Loucy (cell line): Measurements from ENCODE around the gene APOH.

Experiments
- H2AFZ ChIP-seq: fragments of 200-600 bp; sonication (generic); 2 replicates; pipeline ENCODE4 v1.6.0; 2016; ENCODE audit warnings: antibody characterized with exemption, mild to moderate bottlenecking, low read length, moderate library complexity
- H3F3A ChIP-seq: fragments of 200-600 bp; 2 replicates; pipeline ENCODE4 v1.6.0; 2016; ENCODE audit warnings: antibody characterized with exemption, low read depth, mild to moderate bottlenecking
- H3K27me3 ChIP-seq: fragments of 200-600 bp; sonication (generic); 2 replicates; pipeline ENCODE4 v1.6.1; 2014; ENCODE audit warnings: low read length, mild to moderate bottlenecking; ENCODE audit not compliant: insufficient read depth, poor library complexity, severe bottlenecking
- H3K36me3 ChIP-seq: fragments of 200-600 bp; sonication (generic); 2 replicates; pipeline ENCODE4 v1.6.1; 2016; ENCODE audit warnings: low read length; ENCODE audit not compliant: insufficient read depth
- H3K4me1 ChIP-seq: fragments of 200-600 bp; sonication (generic); 2 replicates; pipeline ENCODE4 v1.5.1; 2014; ENCODE audit warnings: low read length, mild to moderate bottlenecking; ENCODE audit not compliant: insufficient read depth, poor library complexity, severe bottlenecking
- H3K4me2 ChIP-seq: fragments of 200-600 bp; sonication (generic); 2 replicates; pipeline ENCODE4 v1.6.0; 2014; ENCODE audit warnings: antibody characterized with exemption, low read length, low read depth, mild to moderate bottlenecking; ENCODE audit not compliant: poor library complexity, severe bottlenecking
- H3K4me3 ChIP-seq: fragments of 200-600 bp; sonication (generic); 2 replicates; pipeline ENCODE4 v1.5.1; 2014; ENCODE audit warnings: low read length, mild to moderate bottlenecking, mixed read lengths; ENCODE audit not compliant: poor library complexity, severe bottlenecking
- H3K79me2 ChIP-seq: fragments of 200-600 bp; sonication (generic); 2 replicates; pipeline ENCODE4 v1.6.1; 2014; ENCODE audit warnings: low read length; ENCODE audit not compliant: insufficient read depth
- H3K9ac ChIP-seq: fragments of 200-600 bp; sonication (generic); 2 replicates; pipeline ENCODE4 v1.6.0; 2014; ENCODE audit warnings: mild to moderate bottlenecking, low read depth, low read length, moderate library complexity; ENCODE audit not compliant: poor library complexity, severe bottlenecking
- H3K9me2 ChIP-seq: fragments of 200-600 bp; sonication (generic); replicated peaks from 2 replicates; pipeline ENCODE4 v1.6.1; 2016; ENCODE audit warnings: low read depth, low read length, mixed read lengths
- H3K9me3 ChIP-seq: fragments of 200-600 bp; sonication (generic); 2 replicates; pipeline ENCODE4 v1.6.1; 2014; ENCODE audit warnings: mild to moderate bottlenecking, antibody characterized with exemption, low read length, low read depth; ENCODE audit not compliant: insufficient read depth
- H4K20me1 ChIP-seq: fragments of 200-600 bp; sonication (generic); 2 replicates; pipeline ENCODE4 v1.6.0; 2014; ENCODE audit warnings: antibody characterized with exemption, low read length, mild to moderate bottlenecking; ENCODE audit not compliant: insufficient read depth, poor library complexity, severe bottlenecking
- CTCF ChIP-seq: fragments of 200-600 bp; sonication (generic); conservative IDR thresholded peaks from 2 replicates; pipeline ENCODE4 v1.5.1; 2014; ENCODE audit warnings: mild to moderate bottlenecking, antibody characterized with exemption, low read length
- EZH2phosphoT487 ChIP-seq: fragments of 200-600 bp; IDR thresholded peaks from 2 replicates; pipeline ENCODE4 v1.6.1; 2018; ENCODE audit warnings: antibody characterized with exemption, mild to moderate bottlenecking, moderate library complexity, borderline replicate concordance

The APOH gene

GRCh38 chr17:66229783-66230538 is 746 bp upstream of the APOH start:
- TF ChIP-seq CTCF (no peak), EZH2phosphoT487 (no peak)
- Histone ChIP-seq H3K4me3 (no peak overlapping the region), H4K20me1 (no peaks in the 10 kb centered on the region), H3K27me3 (no peaks in the 10 kb centered on the region), H3K36me3 (no peaks in the 10 kb centered on the region), H3K9me2 (no peaks in the 10 kb centered on the region), H3K9me3 (no peaks in the 10 kb centered on the region), H2AFZ (no peak overlapping the region), H3K9ac (no peak overlapping the region), H3K4me1 (no peaks in the 10 kb centered on the region), H3K4me2 (no peak overlapping the region), H3K79me2 (no peaks in the 10 kb centered on the region), H3F3A (no peaks in the 10 kb centered on the region)

GRCh38 chr17:66227212-66228045 is 1.8 kb downstream of the APOH start:
- no peak overlapping the region for H3K4me3 ChIP-seq
- no peak for TF ChIP-seq CTCF
- TF ChIP-seq EZH2phosphoT487, result no peak
- H3K79me2 ChIP-seq, result no peaks in the 10 kb centered on the region
- no peaks in the 10 kb centered on the region for H3K36me3 ChIP-seq
- H3F3A ChIP-seq, result no peaks in the 10 kb centered on the region
- no peak overlapping the region for H3K9ac ChIP-seq
- no peaks in the 10 kb centered on the region for H4K20me1 ChIP-seq
- H3K4me2 ChIP-seq, result no peak overlapping the region
- no peaks in the 10 kb centered on the region for H3K9me3 ChIP-seq
- no peaks in the 10 kb centered on the region for H3K9me2 ChIP-seq
- H3K4me1 ChIP-seq, result no peaks in the 10 kb centered on the region
- no peaks in the 10 kb centered on the region for H3K27me3 ChIP-seq
- no peak overlapping the region for H2AFZ ChIP-seq

GRCh38 chr17:66222798-66223350 is 6.3 kb downstream of the APOH start:
- Histone ChIP-seq H2AFZ (no peak overlapping the region), H3K27me3 (no peaks in the 10 kb centered on the region), H3K9me3 (no peaks in the 10 kb centered on the region), H3K4me2 (no peak overlapping the region), H3K36me3 (no peaks in the 10 kb centered on the region), H3K4me1 (no peaks in the 10 kb centered on the region), H3K79me2 (no peaks in the 10 kb centered on the region), H4K20me1 (no peaks in the 10 kb centered on the region), H3F3A (no peaks in the 10 kb centered on the region), H3K4me3 (no peak overlapping the region), H3K9me2 (no peaks in the 10 kb centered on the region), H3K9ac (no peak overlapping the region)
- TF ChIP-seq EZH2phosphoT487, result no peak
- no peak for TF ChIP-seq CTCF
